ENCODE data around the gene RAB10. TPM values are rescaled to one million over a fixed set of nuclear protein-coding genes. Genes with fewer than 3 reads are reported as not detected.
"Not testable (repeated sequence)": the region's sequence is repeated elsewhere in the genome, so short reads cannot be mapped to it uniquely, and the experiment has no call there.

The RAB10 gene
- polyA plus RNA-seq, 3 donors, result 172 to 177 (median 175) TPM

DNA sequence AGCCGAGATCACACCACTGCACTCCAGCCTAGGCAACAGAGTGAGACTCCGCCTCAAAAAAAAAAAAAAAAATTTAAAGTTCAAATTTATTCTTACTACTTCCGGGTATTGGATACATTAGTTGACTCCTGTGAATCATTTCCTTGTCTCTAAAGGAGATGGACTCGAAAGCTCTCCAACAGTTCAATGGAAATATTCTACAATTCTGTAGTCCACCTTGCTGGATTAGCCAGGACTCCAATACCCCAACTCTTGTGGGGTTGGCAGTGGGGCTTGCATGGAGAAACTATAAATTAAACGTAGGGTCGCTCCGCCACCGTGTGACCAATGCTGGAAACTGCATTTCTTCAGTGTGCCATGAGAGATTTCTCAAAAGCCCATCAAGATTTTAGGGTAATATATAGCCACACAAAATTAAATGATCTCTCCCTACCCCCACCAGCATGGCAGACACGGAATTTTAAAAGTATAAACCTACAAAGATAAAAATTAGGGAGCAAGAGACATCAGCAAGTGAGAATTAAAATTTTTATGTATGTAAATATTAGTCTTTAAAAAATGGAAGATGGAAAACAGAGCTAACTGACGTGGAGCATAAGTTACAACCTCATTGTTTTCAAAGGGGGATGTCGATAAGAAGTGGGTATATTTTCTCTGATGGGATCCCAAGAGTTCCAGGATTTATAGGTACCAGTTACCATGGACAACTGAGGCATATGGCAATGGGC lies 111.2 kb downstream of the RAB10 start:
- DNase-seq (ENCODE audit: low read depth in 3 of 3, low spot score in 2 of 3), result peak; percentile 16 to 46 (median 25)

DNA sequence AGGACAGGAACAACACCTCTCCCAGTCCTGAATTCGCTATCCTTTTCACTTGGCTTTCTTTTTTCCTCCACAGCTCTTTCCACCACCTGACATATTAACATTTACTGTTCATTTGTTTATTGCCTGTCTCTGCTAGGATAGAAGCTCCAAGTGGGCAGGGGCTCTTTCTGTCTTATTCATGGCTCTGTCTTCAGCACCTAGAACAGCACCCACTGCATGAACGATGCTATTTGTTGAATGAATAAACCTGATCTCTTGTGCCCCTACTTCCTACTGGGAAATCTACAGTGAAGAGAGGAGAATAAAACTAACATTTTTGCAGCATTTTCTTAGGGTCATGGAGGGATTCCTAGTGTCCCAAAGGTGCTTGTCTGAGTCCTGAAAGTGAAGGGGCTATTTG lies 114.6 kb downstream of the RAB10 start:
- DNase-seq (ENCODE audit: low read depth in 3 of 3, low spot score in 2 of 3), result no peak

DNA sequence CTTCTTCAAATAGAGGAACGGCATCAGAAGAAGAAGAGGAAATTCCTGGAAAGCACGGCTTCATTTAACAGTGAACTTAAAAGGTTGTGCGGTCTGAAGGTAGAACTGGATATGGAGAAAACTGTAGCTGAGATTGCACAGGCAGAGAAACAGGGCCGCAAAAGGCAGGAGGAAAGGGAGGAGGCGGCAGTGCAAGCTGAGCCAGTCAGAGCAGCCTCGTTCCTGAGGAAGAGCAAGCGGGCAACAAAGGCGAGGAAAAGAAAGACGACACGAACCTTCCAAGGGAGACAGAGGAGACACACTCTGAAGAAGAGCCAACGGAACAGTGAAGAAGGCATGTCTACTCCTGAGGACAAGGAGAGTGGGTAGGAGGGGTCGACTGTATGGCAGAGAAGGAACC lies 116.4 kb downstream of the RAB10 start:
- no peak for DNase-seq (ENCODE audit: low read depth in 3 of 3, low spot score in 2 of 3)

DNA sequence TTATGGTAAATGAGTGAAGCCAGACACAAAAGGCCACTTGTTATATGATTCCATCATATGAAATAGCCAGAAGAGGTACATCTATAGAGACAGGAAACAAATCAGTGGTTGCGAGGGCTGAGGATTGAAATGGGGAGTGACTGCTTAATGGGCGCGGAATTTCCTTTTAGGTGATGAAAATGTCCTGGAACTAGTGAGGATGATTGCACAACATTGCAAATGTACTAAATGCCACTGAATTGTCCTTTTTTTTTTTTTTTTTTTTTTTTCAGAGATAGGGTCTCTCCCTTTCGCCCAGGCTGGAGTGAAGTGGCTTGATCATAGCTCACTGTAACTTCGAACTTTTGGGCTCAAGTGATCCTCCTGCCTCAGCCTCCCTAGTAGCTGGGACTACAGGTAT lies 123.7 kb downstream of the RAB10 start:
- DNase-seq (ENCODE audit: low read depth in 3 of 3, low spot score in 2 of 3), result no peak

DNA sequence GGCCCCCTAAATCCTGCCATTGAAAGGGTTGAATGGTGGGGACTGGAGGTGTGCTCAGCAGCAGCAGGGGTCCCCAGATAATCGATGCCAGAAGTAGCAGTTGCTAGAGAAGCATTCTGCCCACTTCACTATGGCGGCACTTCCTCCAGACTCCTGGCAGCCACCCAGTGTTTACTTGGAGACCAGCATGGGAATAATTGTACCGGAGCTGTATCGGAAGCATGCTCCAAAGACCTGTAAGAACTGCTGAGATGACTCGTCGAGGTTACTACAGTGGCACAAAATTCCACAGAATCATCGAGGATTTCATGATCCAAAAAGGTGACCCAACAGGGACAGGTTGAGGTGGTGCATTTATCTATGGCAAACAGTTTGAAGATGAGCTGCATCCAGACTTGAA lies 128.0 kb downstream of the RAB10 start:
- no peak for DNase-seq (ENCODE audit: low read depth in 3 of 3, low spot score in 2 of 3)

DNA sequence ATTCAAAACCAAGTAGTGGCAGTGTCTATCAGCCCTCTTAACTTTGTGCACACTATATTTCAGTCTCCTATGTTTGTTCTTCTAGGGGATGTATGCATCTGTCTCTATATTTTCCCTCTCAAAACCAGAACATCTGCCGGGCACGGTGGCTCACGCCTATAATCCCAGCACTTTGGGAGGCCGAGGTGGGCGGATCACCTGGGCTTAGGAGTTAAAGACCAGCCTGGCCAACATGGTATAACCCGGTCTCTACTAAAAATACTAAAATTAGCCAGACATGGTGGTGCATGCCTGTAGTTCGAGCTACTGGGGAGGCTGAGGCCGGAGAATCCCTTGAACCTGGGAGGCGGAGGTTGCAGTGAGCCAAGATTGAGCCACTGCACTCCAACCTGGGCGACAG lies 129.1 kb downstream of the RAB10 start:
- DNase-seq (ENCODE audit: low read depth in 3 of 3, low spot score in 2 of 3), result no peak

DNA sequence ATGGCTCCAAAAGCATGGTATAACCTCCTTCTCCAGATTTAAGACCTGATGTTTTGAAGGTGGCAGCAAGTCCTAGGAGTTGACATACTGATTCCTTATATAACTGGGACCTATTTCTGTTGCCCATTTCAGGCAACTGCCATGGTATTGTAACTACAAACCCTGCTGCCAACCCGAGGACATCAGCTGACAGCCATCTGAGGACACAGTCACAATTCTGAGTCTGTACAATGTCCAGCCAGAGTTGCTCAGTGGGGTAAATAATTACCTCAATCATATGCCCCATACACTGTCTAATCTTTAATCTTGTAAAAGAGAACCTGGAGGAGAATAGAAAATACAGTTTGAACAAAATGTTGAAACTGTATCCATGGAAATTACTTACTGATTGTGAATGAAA lies 130.3 kb downstream of the RAB10 start:
- DNase-seq (ENCODE audit: low read depth in 3 of 3, low spot score in 2 of 3), result no peak

DNA sequence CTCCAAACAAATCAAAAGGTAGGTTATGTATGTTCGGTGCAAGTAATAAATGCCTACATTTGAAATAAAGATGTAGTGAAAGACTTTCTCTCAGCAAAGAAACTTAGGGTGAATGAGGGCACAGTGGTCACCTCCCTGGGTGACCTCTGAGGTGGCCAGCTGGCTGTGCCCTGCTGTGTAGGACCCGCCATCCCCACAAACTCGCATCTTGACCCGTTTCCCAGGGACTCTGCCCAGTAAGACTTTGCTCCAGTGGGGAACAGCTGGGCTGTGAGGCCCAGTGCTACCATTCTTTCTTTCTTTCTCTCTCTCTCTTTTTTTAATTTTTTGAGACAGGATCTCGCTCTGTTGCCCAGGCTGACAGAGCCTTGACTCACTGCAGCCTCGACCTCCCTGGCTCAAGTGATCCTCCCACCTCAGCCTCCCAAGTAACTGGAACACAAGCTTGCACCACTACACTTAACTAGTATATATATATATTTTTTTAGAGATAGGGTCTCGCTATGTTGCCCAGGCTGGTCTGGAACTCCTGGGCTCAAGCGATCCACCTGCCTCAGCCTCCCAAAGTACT lies 130.8 kb downstream of the RAB10 start:
- DNase-seq (ENCODE audit: low read depth in 3 of 3, low spot score in 2 of 3), result no peak

DNA sequence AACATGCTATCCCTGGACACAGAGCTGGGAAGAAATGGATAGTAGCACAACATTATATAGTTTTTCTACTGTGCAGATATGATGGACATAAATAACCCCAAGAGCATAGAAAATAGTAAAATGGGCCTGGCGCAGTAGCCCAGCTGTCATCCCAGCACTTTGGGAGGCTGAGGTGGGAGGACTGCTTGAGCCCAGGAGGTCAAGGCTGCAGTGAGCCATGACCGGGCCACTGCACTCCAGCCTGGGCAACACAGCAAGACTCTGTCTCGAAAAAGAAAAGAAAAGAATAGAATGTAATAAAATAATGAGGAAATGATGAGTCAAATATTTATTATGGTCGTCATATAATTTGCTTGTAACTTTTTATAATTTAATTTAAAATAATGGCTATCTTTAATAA lies 131.5 kb downstream of the RAB10 start:
- no peak for DNase-seq (ENCODE audit: low read depth in 3 of 3, low spot score in 2 of 3)

DNA sequence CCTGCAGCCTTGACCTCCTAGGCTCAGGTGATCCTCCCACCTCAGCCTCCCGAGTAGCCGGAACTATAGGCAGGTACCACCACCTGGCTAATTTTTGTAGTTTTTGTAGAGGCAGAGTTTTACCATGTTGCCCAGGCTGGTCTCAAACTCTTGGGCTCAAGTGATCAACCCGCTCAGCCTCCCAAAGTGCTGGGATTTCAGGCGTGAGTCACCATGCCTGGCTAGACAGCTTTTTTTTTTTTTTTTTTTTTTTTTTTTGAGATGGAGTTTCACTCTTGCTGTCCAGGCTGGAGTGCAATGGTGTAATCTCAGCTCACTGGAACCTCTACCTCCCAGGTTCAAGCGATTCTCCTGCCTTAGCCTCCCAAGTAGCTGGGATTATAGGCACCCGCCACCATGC lies 132.7 kb downstream of the RAB10 start:
- DNase-seq (ENCODE audit: low read depth in 3 of 3, low spot score in 2 of 3), result not testable (repeated sequence)

DNA sequence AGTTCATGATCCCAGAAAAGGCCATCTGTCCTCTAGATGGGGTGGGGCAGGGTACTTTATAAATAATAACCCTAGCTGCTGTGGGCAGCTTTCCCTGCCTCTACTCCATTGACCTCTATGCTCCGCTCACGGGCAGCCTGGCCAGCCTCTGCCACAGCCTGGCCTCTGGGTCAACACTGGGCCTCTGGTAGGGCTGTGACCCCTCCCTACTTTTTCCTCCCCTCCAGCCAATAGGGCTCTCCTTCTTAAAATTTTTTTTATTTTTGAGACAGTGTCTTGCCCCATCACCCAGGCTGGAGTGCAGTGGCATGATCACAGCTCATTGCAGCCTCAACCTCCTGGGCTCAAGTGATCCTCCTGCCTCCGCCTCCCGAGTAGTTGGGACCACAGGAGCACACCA lies 134.9 kb downstream of the RAB10 start:
- no peak for DNase-seq (ENCODE audit: low read depth in 3 of 3, low spot score in 2 of 3)

DNA sequence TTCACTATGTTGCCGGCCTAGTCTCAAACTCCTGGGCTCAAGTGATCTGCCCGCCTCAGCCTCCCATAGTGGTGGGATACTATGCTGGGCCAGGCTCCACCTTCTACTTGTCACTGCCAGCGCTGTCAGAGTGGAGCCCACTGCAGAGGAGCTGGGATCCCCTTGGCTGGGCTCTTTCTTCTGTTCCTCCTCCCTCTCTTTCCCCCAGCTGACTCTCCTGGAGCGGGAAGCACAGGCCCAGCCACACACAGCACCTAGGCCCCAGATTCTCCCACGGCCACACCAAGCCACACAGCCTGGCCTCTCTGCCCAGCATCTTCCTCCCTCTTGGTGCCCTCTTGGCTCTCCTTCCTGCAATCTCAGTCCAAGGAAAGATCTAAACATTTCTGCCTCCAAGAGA lies 135.3 kb downstream of the RAB10 start:
- DNase-seq (ENCODE audit: low read depth in 3 of 3, low spot score in 2 of 3), result no peak

DNA sequence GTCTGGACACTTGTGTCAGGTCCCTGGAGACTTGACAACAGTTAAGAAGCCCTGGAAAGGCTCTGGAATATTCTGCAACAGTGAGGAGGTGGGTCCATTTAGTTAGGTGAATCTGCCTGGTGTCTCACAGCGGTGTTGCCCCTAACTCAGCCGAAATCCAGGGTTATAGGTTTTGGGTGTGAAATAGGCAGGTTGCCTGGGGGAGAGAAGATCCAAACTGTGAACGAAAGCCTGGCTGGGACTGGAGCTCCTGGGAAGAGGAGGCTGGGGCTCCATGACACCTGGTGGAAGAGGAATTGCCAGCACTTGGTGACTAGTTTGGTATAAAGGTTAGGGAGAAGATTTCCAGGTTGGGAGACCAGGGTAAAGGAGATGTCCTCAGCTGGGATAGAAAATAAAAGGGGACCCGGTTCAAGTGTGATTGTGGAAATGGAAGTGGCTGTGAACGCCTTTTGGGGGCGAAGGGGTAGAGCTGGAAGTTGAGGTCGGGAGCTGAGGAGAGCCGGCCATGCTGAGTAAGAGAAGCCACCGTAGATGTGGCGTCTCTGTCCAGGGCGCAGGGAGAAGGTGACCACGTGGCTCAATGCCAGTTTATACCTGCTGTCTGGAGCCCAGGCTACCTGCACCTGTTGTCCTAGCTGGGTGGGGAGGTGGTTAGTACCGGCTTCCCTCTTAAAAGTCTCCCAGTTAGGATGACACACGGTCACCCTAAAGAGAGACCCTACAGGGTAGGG lies 136.0 kb downstream of the RAB10 start:
- DNase-seq (ENCODE audit: low read depth in 3 of 3, low spot score in 2 of 3), result no peak

DNA sequence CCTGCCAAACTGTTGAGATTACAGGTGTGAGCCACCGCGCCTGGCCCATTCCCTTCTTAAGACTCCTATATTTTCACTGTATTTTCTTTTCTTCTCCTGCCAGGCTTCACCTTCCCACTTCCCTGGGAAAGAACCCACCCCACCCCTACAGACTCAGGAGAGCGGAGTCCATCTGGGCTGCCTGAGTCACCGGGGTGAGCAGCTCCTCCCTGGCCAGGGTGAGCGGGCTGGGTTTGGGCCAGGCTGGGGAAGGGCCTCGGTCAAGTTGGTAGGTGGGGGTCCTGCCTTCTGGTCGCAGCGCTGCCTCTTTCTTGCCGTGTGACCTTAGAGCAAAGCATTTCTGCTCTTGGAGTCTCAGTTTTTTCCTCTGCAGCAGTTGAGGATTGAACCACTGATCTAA lies 136.9 kb downstream of the RAB10 start:
- DNase-seq (ENCODE audit: low read depth in 3 of 3, low spot score in 2 of 3), result no peak

DNA sequence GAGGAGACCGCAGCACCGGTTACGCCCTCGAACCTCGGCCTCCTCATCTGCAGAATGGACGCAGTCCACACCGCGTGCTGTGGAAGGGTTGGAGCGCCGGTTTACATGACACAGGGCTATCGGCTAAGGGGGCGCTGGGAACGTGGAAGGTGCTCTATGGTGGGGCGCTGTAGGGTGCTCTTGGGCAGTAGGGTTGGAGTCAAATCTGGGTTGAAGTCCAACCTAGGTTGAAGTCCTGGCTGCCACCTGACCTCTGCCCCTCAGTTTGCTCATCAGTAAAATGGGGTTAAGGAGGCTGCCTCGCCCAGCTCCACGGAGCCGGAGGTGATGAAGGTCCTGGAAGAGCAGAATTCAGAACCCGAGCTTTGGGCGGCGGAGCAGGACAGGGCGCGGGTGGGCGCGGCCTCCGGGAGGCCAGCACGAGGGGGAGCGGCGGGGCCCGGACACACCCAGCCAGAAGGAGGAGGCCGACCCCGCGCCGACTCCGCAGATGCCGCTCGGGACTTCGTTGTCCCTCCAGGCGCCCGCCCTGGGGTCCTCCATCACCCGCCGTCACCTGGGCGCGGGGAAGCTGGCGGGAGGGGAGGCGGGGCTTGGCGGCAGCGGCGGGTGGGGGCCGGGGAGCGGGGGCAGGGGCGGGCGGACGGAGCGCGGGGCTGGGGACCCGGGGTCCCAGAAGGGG lies 138.4 kb downstream of the RAB10 start:
- no peak for DNase-seq (ENCODE audit: low read depth in 3 of 3, low spot score in 2 of 3)

DNA sequence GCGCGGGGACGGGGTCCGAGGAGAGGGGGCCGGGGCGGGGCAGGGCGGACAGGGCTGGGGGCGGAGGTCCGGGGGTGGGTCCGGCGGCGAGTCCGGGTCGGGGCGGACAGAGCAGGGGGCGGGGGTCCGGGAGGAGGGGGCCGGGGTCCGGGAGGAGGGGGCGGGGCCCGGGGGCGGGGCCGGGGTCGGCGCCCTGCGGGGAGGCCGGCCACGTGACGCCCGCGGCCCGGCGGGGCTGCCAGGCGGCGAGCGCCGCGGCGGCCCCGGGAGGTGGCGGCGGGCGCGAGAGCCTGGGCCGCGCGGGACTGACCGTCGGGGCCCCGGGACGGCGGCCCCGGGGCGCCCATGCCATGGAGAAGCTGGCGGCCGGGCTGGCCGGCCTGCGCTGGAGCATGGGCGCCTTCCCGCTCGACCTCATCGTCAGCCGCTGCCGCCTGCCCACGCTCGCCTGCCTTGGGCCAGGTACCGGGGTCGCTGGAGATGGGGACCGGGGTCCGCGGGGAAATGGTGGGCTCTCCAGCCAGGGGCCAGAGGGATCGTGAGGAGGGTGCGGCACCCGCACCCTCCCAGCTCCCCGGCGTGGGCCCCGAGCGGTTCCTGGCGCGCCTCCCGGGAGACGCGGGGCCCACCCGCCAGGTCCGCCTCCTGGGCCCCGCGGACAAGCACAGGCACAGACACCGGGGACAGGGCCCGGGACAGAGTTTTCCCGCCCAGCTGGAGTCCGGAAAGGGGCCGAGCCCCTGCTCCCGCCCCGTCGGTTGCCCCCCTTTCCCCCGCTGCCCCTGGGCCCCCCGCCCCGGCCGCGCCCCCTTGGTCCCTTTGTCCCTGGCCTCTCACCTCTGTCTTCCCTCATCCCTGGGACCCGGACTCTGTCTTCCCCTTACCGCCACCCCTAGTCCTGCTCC lies 139.2 kb downstream of the RAB10 start, which contains the start of gene GAREM2:
Gene GAREM2, plus strand, starts transcription at position 218 of the 905 bp plus-strand sequence. Its CDS starts 133 bp downstream, at position 351.
- no peak for DNase-seq (ENCODE audit: low read depth in 3 of 3, low spot score in 2 of 3)

DNA sequence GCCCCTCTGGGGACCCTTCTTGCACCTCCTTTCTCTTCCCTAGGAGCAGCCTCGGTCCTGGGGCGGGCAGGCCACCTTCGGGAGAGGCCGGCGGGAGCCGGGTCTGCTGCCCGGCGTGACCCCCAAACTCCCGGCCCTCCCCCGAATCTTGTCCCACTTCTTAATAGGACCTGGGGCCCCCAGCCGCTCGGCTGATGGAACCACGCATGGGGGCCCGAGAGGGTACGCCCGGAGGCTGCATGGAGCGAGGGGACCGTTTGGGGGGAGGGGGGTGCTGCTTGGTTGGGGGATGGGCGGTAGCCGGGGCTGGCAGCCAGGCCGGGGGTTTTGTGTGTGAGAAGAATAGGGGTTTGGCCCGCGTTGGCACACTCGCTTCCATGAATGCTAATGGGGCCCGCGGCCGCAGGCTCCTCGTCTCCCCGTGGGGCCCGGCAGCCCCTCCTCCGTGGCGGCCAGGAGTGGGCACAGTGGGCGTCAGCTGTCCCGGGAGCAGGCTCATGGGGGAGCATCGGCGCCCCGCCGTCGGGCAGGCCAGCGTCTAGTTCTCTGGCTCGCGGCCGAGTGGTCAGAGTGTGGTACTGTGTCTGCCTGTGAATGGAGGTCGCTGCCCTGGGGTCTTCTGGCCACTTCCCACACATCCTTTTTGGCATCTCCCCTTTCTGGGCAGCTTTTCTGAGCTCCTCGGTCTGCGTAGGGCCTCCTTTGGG lies 140.0 kb downstream of the RAB10 start:
- DNase-seq (ENCODE audit: low read depth in 3 of 3, low spot score in 2 of 3), result no peak

DNA sequence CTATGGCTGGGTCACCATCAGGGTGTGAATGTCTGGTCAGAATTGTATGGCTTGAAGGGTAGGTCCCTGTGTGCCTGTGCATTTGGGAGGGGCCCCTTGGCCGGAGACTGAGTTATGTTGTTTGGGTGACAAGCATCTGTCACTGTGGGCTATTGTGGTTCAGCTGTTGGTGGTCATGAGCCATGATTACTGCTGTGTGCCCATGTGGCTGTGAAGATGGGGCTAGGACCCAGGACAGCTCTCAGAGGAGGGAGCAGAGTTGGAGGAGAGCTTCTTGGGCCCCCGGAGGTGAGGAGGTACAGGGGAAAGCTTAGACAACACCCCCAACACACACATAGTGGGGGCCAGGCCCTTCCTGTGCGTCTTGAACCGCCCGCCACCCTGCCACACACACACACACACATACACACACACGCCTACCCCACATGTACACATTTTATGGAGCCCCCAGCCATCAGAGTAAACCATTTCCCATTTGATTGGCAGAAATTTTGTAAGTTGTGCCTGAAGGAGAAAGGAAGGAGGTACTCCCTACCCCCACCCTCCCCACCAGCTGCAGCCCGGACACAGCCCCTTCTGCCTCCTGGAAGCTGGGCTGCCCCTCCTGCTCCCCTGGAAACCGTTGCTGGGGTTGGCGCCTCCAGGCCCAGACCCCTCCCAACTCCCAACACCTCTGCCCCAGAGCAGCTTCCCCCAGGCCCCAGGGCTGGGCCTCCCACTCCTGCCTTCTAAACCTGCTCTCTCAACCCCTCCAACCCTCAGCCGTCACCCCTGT lies 141.0 kb downstream of the RAB10 start:
- no peak for DNase-seq (ENCODE audit: low read depth in 3 of 3, low spot score in 2 of 3)

Measured in right renal cortex interstitium (tissue), 3 donors.